ENCODE results near the gene MED10.

Gene MED10

GRCh38 chr5:6377905-6378765 is at the start of gene MED10:
Gene MED10, minus strand, starts transcription at chr5:6378547. Its CDS starts 64 bp downstream, at chr5:6378483.
- DNase-seq, result peak; percentile 93

GRCh38 chr5:6427694-6428093 is 49.3 kb upstream of the MED10 start:
- DNase-seq, result peak; percentile 48

GRCh38 chr5:6424700-6425099 is 46.4 kb upstream of the MED10 start:
- no peak for DNase-seq

GRCh38 chr5:6424110-6424659 is 45.8 kb upstream of the MED10 start:
- DNase-seq, result no peak

GRCh38 chr5:6423327-6424109 is 45.2 kb upstream of the MED10 start:
- DNase-seq, result no peak

GRCh38 chr5:6419340-6419852 is 41.0 kb upstream of the MED10 start:
- DNase-seq, result peak; percentile 35

- no peak for DNase-seq
These were observed 40.4 kb upstream of the MED10 start for GRCh38 chr5:6418679-6419276.

- DNase-seq, result no peak
These were observed 39.3 kb upstream of the MED10 start for GRCh38 chr5:6417657-6418056.

GRCh38 chr5:6412811-6413210 is 34.5 kb upstream of the MED10 start:
- DNase-seq, result peak; percentile 29

GRCh38 chr5:6411141-6411540 is 32.8 kb upstream of the MED10 start:
- no peak for DNase-seq

- DNase-seq, result no peak
These were observed 32.1 kb upstream of the MED10 start for GRCh38 chr5:6410421-6410820.

GRCh38 chr5:6408627-6409446 is 30.5 kb upstream of the MED10 start:
- no peak for DNase-seq

GRCh38 chr5:6408260-6408596 is 29.9 kb upstream of the MED10 start:
- no peak for DNase-seq

GRCh38 chr5:6407558-6408259 is 29.4 kb upstream of the MED10 start:
- no peak for DNase-seq

- DNase-seq, result no peak
These were observed 27.2 kb upstream of the MED10 start for GRCh38 chr5:6405591-6405990.

GRCh38 chr5:6404129-6404528 is 25.8 kb upstream of the MED10 start:
- peak; percentile 88 for DNase-seq

- DNase-seq, result no peak
These were observed 25.1 kb upstream of the MED10 start for GRCh38 chr5:6403416-6403815.

GRCh38 chr5:6402939-6403338 is 24.6 kb upstream of the MED10 start:
- DNase-seq, result peak; percentile 83

GRCh38 chr5:6401410-6401809 is 23.1 kb upstream of the MED10 start:
- no peak for DNase-seq

- DNase-seq, result peak; percentile 90
These were observed 21.9 kb upstream of the MED10 start for GRCh38 chr5:6399980-6400910.

Data from fibroblast of upper back skin (primary cell).